HEK293 (cell line): ENCODE measurements around the gene MAGI1.

Source experiments
- CTCF ChIA-PET: fragments of 350-600 bp; formaldehyde crosslinking; extraction: SDS; loops from one replicate; lab custom pipeline; 2021; ENCODE audit warnings: antibody characterized with exemption; lab: Yijun Ruan, JAX
- POLR2A ChIA-PET: fragments of 300-600 bp; formaldehyde crosslinking; extraction: SDS; loops from one replicate; lab custom pipeline; 2020; ENCODE audit warnings: antibody characterized with exemption, inconsistent platforms; lab: Yijun Ruan, JAX
- H3K27ac ChIP-seq: fragments of 200-500 bp; sonication (Bioruptor generic); 2 replicates; pipeline ENCODE4 v1.5.1; 2014; ENCODE audit warnings: low read depth, low read length, control low read depth, inconsistent platforms; ENCODE audit errors: extremely low read depth
- H3K36me3 ChIP-seq, 2 experiments: fragments of 200-500 bp in 1 of 2; sonication (Bioruptor generic) in 1 of 2; 1 replicate in 1 of 2; 2 replicates in 1 of 2; pipeline ENCODE4 v1.5.1; 2014 to 2017; ENCODE audit warnings: inconsistent platforms in 2 of 2, low read length in 2 of 2; ENCODE audit not compliant: control insufficient read depth in 2 of 2, insufficient read depth in 1 of 2
- H3K4me1 ChIP-seq: fragments of 200-500 bp; sonication (Bioruptor generic); 2 replicates; pipeline ENCODE4 v1.5.1; 2014; ENCODE audit warnings: mild to moderate bottlenecking, low read length, inconsistent platforms; ENCODE audit not compliant: control insufficient read depth, insufficient read depth
- H3K4me3 ChIP-seq: 2 replicates; pipeline ENCODE4 v1.5.1; 2011; ENCODE audit warnings: low read depth, mild to moderate bottlenecking, control low read depth, low read length, moderate library complexity
- H3K9me3 ChIP-seq: fragments of 200-500 bp; sonication (Bioruptor generic); 2 replicates; pipeline ENCODE4 v1.5.1; 2014; ENCODE audit warnings: low read depth, low read length, inconsistent platforms; ENCODE audit not compliant: control insufficient read depth, insufficient read depth
- BCL11B ChIP-seq: fragments of 450-650 bp; formaldehyde crosslinking; IDR thresholded peaks from 2 replicates; pipeline ENCODE4 v1.5.1; 2016; ENCODE audit warnings: low read depth, missing biosample characterization, missing genetic modification characterization
- GLI4 ChIP-seq: fragments of 450-650 bp; formaldehyde crosslinking; IDR thresholded peaks from 2 replicates; pipeline ENCODE4 v1.5.1; 2016; ENCODE audit warnings: missing biosample characterization, missing genetic modification characterization
- HOXD13 ChIP-seq: sonication (generic); formaldehyde crosslinking; IDR thresholded peaks from 2 replicates; pipeline ENCODE4 v1.8.0; 2022; ENCODE audit warnings: missing genetic modification reagents, borderline replicate concordance
- IKZF3 ChIP-seq: fragments of 450-650 bp; IDR thresholded peaks from 2 replicates; pipeline ENCODE4 v1.5.0; 2018; ENCODE audit warnings: missing biosample characterization, mild to moderate bottlenecking, missing genetic modification characterization, moderate library complexity
- KLF10 ChIP-seq: fragments of 450-650 bp; IDR thresholded peaks from 2 replicates; pipeline ENCODE4 v1.5.1; 2018; ENCODE audit warnings: missing biosample characterization, mild to moderate bottlenecking, missing genetic modification characterization
- PRDM10 ChIP-seq: fragments of 450-650 bp; formaldehyde crosslinking; IDR thresholded peaks from 2 replicates; pipeline ENCODE4 v1.5.1; 2016; ENCODE audit warnings: missing biosample characterization, missing genetic modification characterization
- RBAK ChIP-seq: fragments of 450-650 bp; formaldehyde crosslinking; IDR thresholded peaks from 2 replicates; pipeline ENCODE4 v1.5.1; 2016; ENCODE audit warnings: missing biosample characterization, missing genetic modification characterization
- REST ChIP-seq: fragments of 450-650 bp; formaldehyde crosslinking; IDR thresholded peaks from 2 replicates; pipeline ENCODE4 v1.5.1; 2016; ENCODE audit warnings: missing biosample characterization, missing genetic modification characterization
- SP3 ChIP-seq: fragments of 450-650 bp; formaldehyde crosslinking; IDR thresholded peaks from 2 replicates; pipeline ENCODE4 v1.5.1; 2016; ENCODE audit warnings: missing biosample characterization, missing genetic modification characterization
- ZNF148 ChIP-seq: fragments of 450-650 bp; formaldehyde crosslinking; IDR thresholded peaks from 2 replicates; pipeline ENCODE4 v1.5.0; 2017; ENCODE audit warnings: missing biosample characterization, missing genetic modification characterization, borderline replicate concordance
- ZNF16 ChIP-seq: fragments of 450-650 bp; formaldehyde crosslinking; IDR thresholded peaks from 2 replicates; pipeline ENCODE4 v1.5.1; 2016; ENCODE audit warnings: low read depth, missing biosample characterization, missing genetic modification characterization
- ZNF169 ChIP-seq: fragments of 450-650 bp; formaldehyde crosslinking; IDR thresholded peaks from 2 replicates; pipeline ENCODE4 v1.5.1; 2016; ENCODE audit warnings: missing biosample characterization, missing genetic modification characterization
- ZNF184 ChIP-seq: fragments of 450-650 bp; IDR thresholded peaks from 2 replicates; pipeline ENCODE4 v1.5.1; 2018; ENCODE audit warnings: missing biosample characterization, mild to moderate bottlenecking, missing genetic modification characterization
- ZNF202 ChIP-seq: fragments of 450-650 bp; formaldehyde crosslinking; IDR thresholded peaks from 2 replicates; pipeline ENCODE4 v1.5.1; 2016; ENCODE audit warnings: missing biosample characterization, missing genetic modification characterization, borderline replicate concordance
- ZNF335 ChIP-seq: fragments of 450-650 bp; formaldehyde crosslinking; conservative IDR thresholded peaks from 2 replicates; pipeline ENCODE4 v1.5.1; 2016; ENCODE audit warnings: missing biosample characterization, missing genetic modification characterization
- ZNF416 ChIP-seq: fragments of 450-650 bp; formaldehyde crosslinking; IDR thresholded peaks from 2 replicates; pipeline ENCODE4 v1.5.1; 2016; ENCODE audit warnings: missing biosample characterization, missing genetic modification characterization
- ZNF473 ChIP-seq: fragments of 450-650 bp; formaldehyde crosslinking; IDR thresholded peaks from 2 replicates; pipeline ENCODE4 v1.5.1; 2017; ENCODE audit warnings: missing biosample characterization, missing genetic modification characterization
- ZNF510 ChIP-seq: fragments of 450-650 bp; formaldehyde crosslinking; IDR thresholded peaks from 2 replicates; pipeline ENCODE4 v1.5.1; 2018; ENCODE audit warnings: mild to moderate bottlenecking, missing genetic modification characterization, missing biosample characterization; ENCODE audit not compliant: insufficient replicate concordance
- ZNF561 ChIP-seq: fragments of 450-650 bp; IDR thresholded peaks from 2 replicates; pipeline ENCODE4 v1.5.1; 2018; ENCODE audit warnings: missing biosample characterization, missing genetic modification characterization, borderline replicate concordance
- ZNF571 ChIP-seq: fragments of 450-650 bp; formaldehyde crosslinking; IDR thresholded peaks from 2 replicates; pipeline ENCODE4 v1.5.0; 2017; ENCODE audit warnings: missing biosample characterization, missing genetic modification characterization
- ZNF776 ChIP-seq: fragments of 450-650 bp; formaldehyde crosslinking; IDR thresholded peaks from 2 replicates; pipeline ENCODE4 v1.5.0; 2017; ENCODE audit warnings: missing biosample characterization, missing genetic modification characterization, borderline replicate concordance
- ZNF830 ChIP-seq: fragments of 450-650 bp; IDR thresholded peaks from 2 replicates; pipeline ENCODE4 v1.5.0; 2018; ENCODE audit warnings: missing biosample characterization, missing genetic modification characterization, low read depth, mild to moderate bottlenecking, moderate library complexity

Gene MAGI1

GRCh38 chr3:65850261-65850660 is 188.5 kb downstream of the MAGI1 start (continued):
- no peak for TF ChIP-seq PRDM10 (tag by site-specific recombination)
- no peak for TF ChIP-seq ZNF335 (tag by site-specific recombination)
- no peak for TF ChIP-seq RBAK (tag by site-specific recombination)
- TF ChIP-seq SP3 (tag by site-specific recombination), result no peak
- no peak for TF ChIP-seq IKZF3 (tag by site-specific recombination)
- no peak for TF ChIP-seq ZNF16 (tag by site-specific recombination)
- TF ChIP-seq ZNF776 (tag by site-specific recombination), result no peak
- TF ChIP-seq HOXD13 (CRISPR knock-in tag), result no peak
- TF ChIP-seq GLI4 (tag by site-specific recombination), result no peak
- no peak for TF ChIP-seq BCL11B (tag by site-specific recombination)
- no peak for TF ChIP-seq ZNF202 (tag by site-specific recombination)
- TF ChIP-seq ZNF473 (tag by site-specific recombination), result no peak
- no peak for TF ChIP-seq ZNF561 (tag by site-specific recombination)

GRCh38 chr3:65848024-65848423 is 190.7 kb downstream of the MAGI1 start:
- H3K9me3 ChIP-seq, result no peaks in the 10 kb centered on the region
- H3K4me3 ChIP-seq, result no peak overlapping the region
- ChIA-PET POLR2A (no interaction called here), CTCF (interaction anchor here (0.5 to 0.9 kb wide), 2 partner anchors 9 to 67 kb away, joined by 4 read pairs; no protein-coding TSS in a partner anchor)
- TF ChIP-seq KLF10 (tag by site-specific recombination) (no peak), ZNF148 (tag by site-specific recombination) (no peak), REST (tag by site-specific recombination) (no peak), ZNF510 (tag by site-specific recombination) (no peak), ZNF416 (tag by site-specific recombination) (no peak), ZNF830 (no peak), ZNF184 (tag by site-specific recombination) (no peak), ZNF571 (tag by site-specific recombination) (no peak), ZNF169 (tag by site-specific recombination) (no peak), ZNF335 (tag by site-specific recombination) (no peak)
- H3K27ac ChIP-seq, result no peak overlapping the region
- H3K4me1 ChIP-seq, result no peaks in the 10 kb centered on the region
- no peaks in the 10 kb centered on the region for H3K36me3 ChIP-seq
